Lung (tissue), 12 donors: ENCODE data around the gene TOP3A. TPM values are rescaled to one million over a fixed set of nuclear protein-coding genes. Genes with fewer than 3 reads are reported as not detected.

Experiments
- ATAC-seq: fragments of 200-7000 bp; cut with Tn5 transposase; one replicate; pipeline ENCODE4 v1.9.1; 2020; ENCODE audit warnings: moderate number of reproducible peaks; ENCODE audit not compliant: insufficient read depth, low FRiP score
- DNase-seq, 3 donors: peaks; one replicate each; pipeline ENCODE4 v3.0.0-alpha.2; 2013 to 2017
- H3K27ac ChIP-seq, 2 donors: one replicate each; pipeline ENCODE4 v1.5.1; 2013; ENCODE audit warnings: mild to moderate bottlenecking in 2 of 2, moderate library complexity in 2 of 2, control low read depth in 1 of 2, inconsistent platforms in 1 of 2, low read depth in 1 of 2, low read length in 1 of 2
- H3K27me3 ChIP-seq, 3 donors: one replicate each; pipeline ENCODE4 v1.5.1; 2013; ENCODE audit warnings: low read length in 2 of 3; ENCODE audit not compliant: control insufficient read depth in 3 of 3, insufficient read depth in 3 of 3
- H3K36me3 ChIP-seq, 4 donors: one replicate each; pipeline ENCODE4 v1.5.1; 2013; ENCODE audit warnings: low read length in 4 of 4, mild to moderate bottlenecking in 1 of 4, moderate library complexity in 1 of 4; ENCODE audit not compliant: control insufficient read depth in 4 of 4, insufficient read depth in 4 of 4
- H3K4me1 ChIP-seq, 5 donors: one replicate each; pipeline ENCODE4 v1.5.1; 2013; ENCODE audit warnings: low read length in 5 of 5, mild to moderate bottlenecking in 2 of 5, moderate library complexity in 1 of 5; ENCODE audit not compliant: control insufficient read depth in 5 of 5, insufficient read depth in 5 of 5
- H3K4me3 ChIP-seq: one replicate; pipeline ENCODE4 v1.5.1; 2013; ENCODE audit warnings: mild to moderate bottlenecking, control low read depth, moderate library complexity
- H3K9ac ChIP-seq, 2 donors: one replicate each; pipeline ENCODE4 v1.5.1; 2013; ENCODE audit warnings: low read length in 2 of 2, control low read depth in 1 of 2; ENCODE audit not compliant: insufficient read depth in 1 of 2
- H3K9me3 ChIP-seq, 4 donors: one replicate each; pipeline ENCODE4 v1.5.1; 2013; ENCODE audit warnings: low read length in 3 of 4, mild to moderate bottlenecking in 1 of 4, moderate library complexity in 1 of 4; ENCODE audit not compliant: control insufficient read depth in 4 of 4, insufficient read depth in 3 of 4
- CTCF ChIP-seq: IDR thresholded peaks from 2 replicates; pipeline ENCODE4 v1.5.1; 2012; ENCODE audit warnings: mild to moderate bottlenecking; ENCODE audit errors: control extremely low read depth, extremely low read depth
- WGBS, 2 donors: extraction: QIAGEN DNeasy Blood & Tissue Kit; methylation state at CpG; one replicate each; pipeline ENCODE4 v1.1.7; 2013; 5-methylcytosine and 5-hydroxymethylcytosine counted together
- polyA plus RNA-seq, 2 donors: library from polyadenylated mRNA; stranded (reverse); fragments of 200-250 nt; gene quantifications; one replicate each; pipeline ENCODE4 v1.2.1, GENCODE V29; 2013
- total RNA-seq, 2 donors: library from RNA; depleted of rRNA in 1 of 2; stranded (reverse); fragments of >200 nt in 1 of 2; gene quantifications; one replicate each; pipeline ENCODE4 v1.2.1, GENCODE V29; 2014 to 2021
- donor health status: control.
- donor health status: control.
- donor health status: Bipolar disorder and iron deficiency.
- donor health status: healthy.
- donor health status: DM: yes; HTN: yes; CAD: no.

TOP3A gene
- total and polyA plus RNA-seq, 4 donors, result 14.6 to 41.4 (median 26.8) TPM

GRCh38 chr17:18280766-18281371, 33.9 kb downstream of the TOP3A start:
- H3K4me1 ChIP-seq, result peaks cover 0 to 5% (median 0%) of the 10 kb centered on the region in 5 donors
- ATAC-seq (no peak), DNase-seq (no peak)
- 62 to 81% methylated on average over 5 of the region's 5 CpGs for WGBS, 2 donors
- H3K9me3 ChIP-seq, result no peaks in the 10 kb centered on the region
- no peaks in the 10 kb centered on the region for H3K27me3 ChIP-seq
- H3K27ac ChIP-seq, result no peak overlapping the region
- no peak overlapping the region for H3K4me3 ChIP-seq
- H3K9ac ChIP-seq, result no peak overlapping the region
- H3K36me3 ChIP-seq, result peaks cover 22 to 65% (median 54%) of the 10 kb centered on the region in 4 donors
- TF ChIP-seq CTCF, result no peak

GRCh38 chr17:18280249-18280648, 34.5 kb downstream of the TOP3A start:
- TF ChIP-seq CTCF, result no peak
- DNase-seq, result no peak
- peaks cover 22 to 61% (median 50%) of the 10 kb centered on the region in 4 donors for H3K36me3 ChIP-seq
- H3K9ac ChIP-seq, result no peak overlapping the region
- no peaks in the 10 kb centered on the region for H3K9me3 ChIP-seq
- 79 to 91% methylated on average over 4 of the region's 4 CpGs for WGBS, 2 donors
- H3K27ac ChIP-seq, result no peak overlapping the region
- no peak overlapping the region for H3K4me3 ChIP-seq
- peaks cover 0 to 5% (median 0%) of the 10 kb centered on the region in 5 donors for H3K4me1 ChIP-seq
- peak; percentile 69 for ATAC-seq
- H3K27me3 ChIP-seq, result no peaks in the 10 kb centered on the region

GRCh38 chr17:18278867-18279266, 35.9 kb downstream of the TOP3A start:
- H3K27me3 ChIP-seq, result no peaks in the 10 kb centered on the region
- H3K9me3 ChIP-seq, result no peaks in the 10 kb centered on the region
- TF ChIP-seq CTCF, result no peak
- H3K27ac ChIP-seq, result no peak overlapping the region
- peaks cover 27 to 61% (median 51%) of the 10 kb centered on the region in 4 donors for H3K36me3 ChIP-seq
- DNase-seq, result no peak
- peaks cover 0 to 5% (median 0%) of the 10 kb centered on the region in 5 donors for H3K4me1 ChIP-seq
- no peak overlapping the region for H3K9ac ChIP-seq
- no peak for ATAC-seq
- WGBS, 2 donors, result 73 to 85% methylated on average over 3 of the region's 3 CpGs
- H3K4me3 ChIP-seq, result no peak overlapping the region

GRCh38 chr17:18277076-18277475, 37.7 kb downstream of the TOP3A start:
- H3K9me3 ChIP-seq, result no peaks in the 10 kb centered on the region
- no peaks in the 10 kb centered on the region for H3K27me3 ChIP-seq
- no peak overlapping the region for H3K27ac ChIP-seq
- H3K9ac ChIP-seq, result no peak overlapping the region
- no peak overlapping the region for H3K4me3 ChIP-seq
- no peak for TF ChIP-seq CTCF
- DNase-seq, result no peak
- H3K36me3 ChIP-seq, result peaks cover 23 to 55% (median 39%) of the 10 kb centered on the region in 4 donors
- 87 to 100% methylated on average over 1 of the region's 1 CpG for WGBS, 2 donors
- ATAC-seq, result no peak
- H3K4me1 ChIP-seq, result peaks cover 0 to 5% (median 0%) of the 10 kb centered on the region in 5 donors
